K562 (cell line): ENCODE measurements around the gene FGF2. TPM values are rescaled to one million over a fixed set of nuclear protein-coding genes. Genes with fewer than 3 reads are reported as not detected.

Experiments used
- ATAC-seq: fragments of 200-7000 bp; cut with Tn5 transposase; 3 replicates; pipeline ENCODE4 v1.9.1; 2020; ENCODE audit warnings: moderate library complexity
- BruUV-seq: library from RNA; stranded (reverse); fragments of 400-500 nt; replicated peaks from 2 replicates; lab custom pipeline; 2021; lab: Mats Ljungman, UMichigan
- CTCF ChIA-PET: fragments of 300-600 bp; formaldehyde crosslinking; extraction: SDS; loops from one replicate; lab custom pipeline; 2021; ENCODE audit warnings: low intra/inter-chr PET ratio; lab: Yijun Ruan, JAX
- POLR2A ChIA-PET: fragments of 300-600, 350-650 bp; sonication (Branson Sonifier 250); formaldehyde crosslinking; extraction: SDS; loops from one replicate; lab custom pipeline; 2021; ENCODE audit warnings: antibody characterized with exemption, inconsistent platforms; lab: Yijun Ruan, JAX
- DNase-seq, 4 experiments: peaks; one replicate each; pipeline versions ENCODE4 v3.0.0 to v3.0.0-alpha.2; 2011 to 2018; ENCODE audit warnings: low spot score in 3 of 4, mixed read lengths in 3 of 4; ENCODE audit errors: extremely low read depth in 1 of 4
- FAIRE-seq: peaks from 2 replicates; lab custom pipeline; 2011; peaks lifted over from hg19 to GRCh38; lab: Jason Lieb, UNC
- H2AFZ ChIP-seq: 2 replicates; pipeline ENCODE4 v1.6.0; 2011; ENCODE audit warnings: low read depth, low read length, control low read depth, inconsistent platforms
- H3K27ac ChIP-seq: fragments of 200-600 bp; 3 replicates; pipeline ENCODE4 v1.8.0; 2011; ENCODE audit warnings: low read depth, mild to moderate bottlenecking, control low read depth, inconsistent platforms, low read length, moderate library complexity, mixed read lengths; ENCODE audit errors: extremely low read depth
- H3K27me3 ChIP-seq, 2 experiments: fragments of 300-600 bp in 1 of 2; 2 replicates in 1 of 2; 3 replicates in 1 of 2; pipeline versions ENCODE4 v1.6.0 to v1.8.0; 2011; ENCODE audit warnings: inconsistent platforms in 2 of 2, low read length in 2 of 2, mild to moderate bottlenecking in 1 of 2, mixed read lengths in 1 of 2, moderate library complexity in 1 of 2; ENCODE audit not compliant: control insufficient read depth in 2 of 2, insufficient read depth in 2 of 2
- H3K36me3 ChIP-seq: fragments of 300-600 bp; 3 replicates; pipeline ENCODE4 v1.8.0; 2011; ENCODE audit warnings: mild to moderate bottlenecking, low read length, inconsistent platforms; ENCODE audit not compliant: control insufficient read depth, insufficient read depth
- H3K4me1 ChIP-seq, 2 experiments: fragments of 200-600 bp in 1 of 2; replicated peaks in 1 of 2; 2 replicates in 1 of 2; 3 replicates in 1 of 2; pipeline versions ENCODE4 v1.5.1 to v1.8.0; 2011; ENCODE audit warnings: inconsistent platforms in 2 of 2, low read length in 2 of 2, mild to moderate bottlenecking in 1 of 2, mixed read lengths in 1 of 2, moderate library complexity in 1 of 2; ENCODE audit not compliant: control insufficient read depth in 2 of 2, insufficient read depth in 2 of 2
- H3K4me2 ChIP-seq: 2 replicates; pipeline ENCODE4 v1.6.1; 2011; ENCODE audit warnings: low read length, control low read depth, inconsistent platforms, mixed read lengths; ENCODE audit not compliant: insufficient read depth
- H3K4me3 ChIP-seq: fragments of 200-600 bp; sonication (generic), shearing (Covaris generic); 2 replicates; pipeline ENCODE4 v1.5.1; 2016; ENCODE audit warnings: control low read depth, inconsistent platforms
- H3K79me2 ChIP-seq: fragments of 200-600 bp; 3 replicates; pipeline ENCODE4 v1.8.0; 2011; ENCODE audit warnings: low read length, inconsistent platforms; ENCODE audit not compliant: control insufficient read depth, insufficient read depth
- H3K9ac ChIP-seq, 2 experiments: 2 replicates each; pipeline versions ENCODE4 v1.6.0 to v1.6.1; 2011; ENCODE audit warnings: low read depth in 2 of 2, low read length in 2 of 2, control low read depth in 1 of 2, inconsistent platforms in 1 of 2, mild to moderate bottlenecking in 1 of 2, mixed read lengths in 1 of 2; ENCODE audit not compliant: insufficient read depth in 1 of 2
- H3K9me1 ChIP-seq: one replicate; pipeline ENCODE4 v1.6.0; 2011; ENCODE audit warnings: inconsistent platforms, mild to moderate bottlenecking, low read length, moderate library complexity; ENCODE audit not compliant: control insufficient read depth, insufficient read depth
- H3K9me3 ChIP-seq: replicated peaks from 2 replicates; pipeline ENCODE4 v1.5.1; 2011; ENCODE audit warnings: low read depth, low read length, inconsistent platforms; ENCODE audit not compliant: control insufficient read depth, insufficient read depth
- H4K20me1 ChIP-seq: replicated peaks from 2 replicates; pipeline ENCODE4 v1.6.1; 2011; ENCODE audit warnings: low read length, inconsistent platforms, mixed read lengths; ENCODE audit not compliant: control insufficient read depth, insufficient read depth
- CBX5 ChIP-seq: IDR thresholded peaks from 2 replicates; pipeline ENCODE4 v1.6.1; 2014; ENCODE audit warnings: low read depth, borderline replicate concordance
- STAT5B ChIP-seq: fragments of 250-450 bp; sonication (Bioruptor Pico); IDR thresholded peaks from 2 replicates; pipeline ENCODE4 v1.8.0; 2021; ENCODE audit warnings: mild to moderate bottlenecking, inconsistent platforms
- TAL1 ChIP-seq: fragments of 450-650 bp; IDR thresholded peaks from 2 replicates; pipeline ENCODE4 v1.6.1; 2016; ENCODE audit warnings: mild to moderate bottlenecking
- THRB ChIP-seq: fragments of 450-650 bp; formaldehyde crosslinking; conservative IDR thresholded peaks from 2 replicates; pipeline ENCODE4 v1.4.0; 2022; ENCODE audit warnings: mild to moderate bottlenecking, missing genetic modification characterization
- ZC3H8 ChIP-seq: fragments of 450-650 bp; IDR thresholded peaks from 2 replicates; pipeline ENCODE4 v1.6.1; 2017
- ZKSCAN1 ChIP-seq: fragments of 150-350 bp; IDR thresholded peaks from 2 replicates; pipeline ENCODE4 v1.6.1; 2016; ENCODE audit warnings: low read depth, low read length
- WGBS: fragments of 100-300 bp; shearing (Covaris generic); methylation state at CpG from one replicate; pipeline ENCODE4 v1.1.6; 2016; ENCODE audit warnings: low coverage, mixed read lengths; ENCODE audit not compliant: insufficient coverage; ENCODE audit errors: missing lambda C conversion rate; 5-methylcytosine and 5-hydroxymethylcytosine counted together
- in situ Hi-C: fragments of 300-500 bp; cut with MboI; formaldehyde crosslinking; loops from 4 replicates; pipeline ENCODE4 v1.15.0; 2018; ENCODE audit warnings: inconsistent platforms, mixed read lengths
- intact Hi-C: fragments of 100-400 bp; cut with micrococcal nuclease; formaldehyde crosslinking; loops from 2 replicates; pipeline ENCODE4 v1.14.2; 2022
- polyA plus RNA-seq, 8 experiments: library from polyadenylated mRNA; depleted of rRNA in 4 of 8; stranded (reverse) in 5 of 8; unstranded in 3 of 8; fragments of >200 nt; fragmentation: Nextera tagmentation in 2 of 8; fragmentation: Illumina TruSeq in 1 of 8; extraction: Ambion mirVana in 2 of 8; extraction: Trizol in 1 of 8; gene quantifications; 2 replicates each; pipeline versions ENCODE4 v1.2.1 to v1.2.3, GENCODE V29; 2011 to 2014; ENCODE audit warnings: inconsistent platforms in 1 of 8, missing spikeins in 1 of 8
- total RNA-seq, 7 experiments: library from RNA; depleted of rRNA in 6 of 7; stranded (reverse); fragments of >200 nt in 6 of 7; fragmentation: Illumina TruSeq in 2 of 7; extraction: Trizol in 2 of 7; gene quantifications; 2 replicates each; pipeline versions ENCODE4 v1.2.1 to v1.2.3, GENCODE V29; 2011 to 2021; ENCODE audit warnings: low replicate concordance in 1 of 7
- TF ChIP-seq, protein P1 (sequence below): sonication (generic); formaldehyde crosslinking; IDR thresholded peaks from 2 replicates; pipeline ENCODE4 v1.9.0; 2022; ENCODE audit warnings: mild to moderate bottlenecking, missing genetic modification reagents
- TF ChIP-seq, protein P2 (sequence below), 2 experiments: fragments of 450-650 bp; formaldehyde crosslinking in 1 of 2; IDR thresholded peaks; 2 replicates each; pipeline versions ENCODE4 v1.4.0 to v1.6.1; 2014 to 2020; ENCODE audit warnings: mild to moderate bottlenecking in 2 of 2, borderline replicate concordance in 1 of 2, low read depth in 1 of 2

The FGF2 gene
- total and polyA plus RNA-seq, 9 of the 15 experiments (the other 6 are each of a cell fraction or from before 2014, with no cell fraction given): 2.5 to 19.4 (median 9.2) TPM

DNA sequence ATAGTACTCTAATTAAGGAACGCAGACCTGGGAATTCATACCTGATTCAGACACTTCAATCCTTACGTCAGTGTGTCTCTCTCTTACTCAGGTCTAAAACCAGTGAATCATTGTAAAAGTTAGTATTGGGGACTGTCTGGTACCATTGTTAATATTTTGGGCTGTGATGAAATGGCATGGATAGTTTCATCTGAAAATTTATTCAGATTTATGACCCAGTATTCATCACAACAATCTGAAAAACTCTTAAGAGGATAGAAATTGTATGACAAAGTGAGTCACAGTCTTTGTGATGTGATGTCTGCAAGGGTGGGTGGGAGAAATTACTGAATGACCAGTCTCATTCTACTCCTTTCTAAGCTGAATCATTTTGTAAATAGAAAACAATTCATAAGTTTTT, 10.3 kb downstream of the FGF2 start (continued):
- TF ChIP-seq ZKSCAN1: no peak

GRCh38 chr4:122838034-122838433, 11.4 kb downstream of the FGF2 start:
- WGBS: 13% methylated on average over 1 of the region's 1 CpG
- intact Hi-C loops (no loop called here), in situ Hi-C loops (no loop called here)
- ChIA-PET CTCF (no interaction called here), POLR2A (interaction anchor here (0.6 to 1.2 kb wide), 2 partner anchors 10 to 65 kb away, joined by 3 to 5 read pairs; no protein-coding TSS in a partner anchor)
- FAIRE-seq (no peak), ATAC-seq (peak; percentile 54; the same call in 2 of the 3 replicates), DNase-seq (no peak)
- no peaks in the 10 kb centered on the region for H3K9me1 ChIP-seq
- peaks cover 36% of the 10 kb centered on the region for H3K79me2 ChIP-seq
- no TSS peak for BruUV-seq
- H3K9me3 ChIP-seq: no peaks in the 10 kb centered on the region
- H3K4me1 ChIP-seq: peaks cover 0 to 3% of the 10 kb centered on the region in 2 experiments; a peak in 2 of 5 replicates
- H2AFZ ChIP-seq: no peak overlapping the region
- no peak overlapping the region for H3K4me3 ChIP-seq
- no peak overlapping the region for H3K27ac ChIP-seq
- TF ChIP-seq, protein P1, sequence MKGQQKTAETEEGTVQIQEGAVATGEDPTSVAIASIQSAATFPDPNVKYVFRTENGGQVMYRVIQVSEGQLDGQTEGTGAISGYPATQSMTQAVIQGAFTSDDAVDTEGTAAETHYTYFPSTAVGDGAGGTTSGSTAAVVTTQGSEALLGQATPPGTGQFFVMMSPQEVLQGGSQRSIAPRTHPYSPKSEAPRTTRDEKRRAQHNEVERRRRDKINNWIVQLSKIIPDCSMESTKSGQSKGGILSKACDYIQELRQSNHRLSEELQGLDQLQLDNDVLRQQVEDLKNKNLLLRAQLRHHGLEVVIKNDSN (CRISPR knock-in tag): no peak
- TF ChIP-seq STAT5B (CRISPR knock-in tag): no peak
- TF ChIP-seq CBX5: no peak
- TF ChIP-seq THRB (CRISPR knock-in tag): no peak
- TF ChIP-seq ZC3H8: no peak
- TF ChIP-seq TAL1: no peak
- TF ChIP-seq, protein P2, sequence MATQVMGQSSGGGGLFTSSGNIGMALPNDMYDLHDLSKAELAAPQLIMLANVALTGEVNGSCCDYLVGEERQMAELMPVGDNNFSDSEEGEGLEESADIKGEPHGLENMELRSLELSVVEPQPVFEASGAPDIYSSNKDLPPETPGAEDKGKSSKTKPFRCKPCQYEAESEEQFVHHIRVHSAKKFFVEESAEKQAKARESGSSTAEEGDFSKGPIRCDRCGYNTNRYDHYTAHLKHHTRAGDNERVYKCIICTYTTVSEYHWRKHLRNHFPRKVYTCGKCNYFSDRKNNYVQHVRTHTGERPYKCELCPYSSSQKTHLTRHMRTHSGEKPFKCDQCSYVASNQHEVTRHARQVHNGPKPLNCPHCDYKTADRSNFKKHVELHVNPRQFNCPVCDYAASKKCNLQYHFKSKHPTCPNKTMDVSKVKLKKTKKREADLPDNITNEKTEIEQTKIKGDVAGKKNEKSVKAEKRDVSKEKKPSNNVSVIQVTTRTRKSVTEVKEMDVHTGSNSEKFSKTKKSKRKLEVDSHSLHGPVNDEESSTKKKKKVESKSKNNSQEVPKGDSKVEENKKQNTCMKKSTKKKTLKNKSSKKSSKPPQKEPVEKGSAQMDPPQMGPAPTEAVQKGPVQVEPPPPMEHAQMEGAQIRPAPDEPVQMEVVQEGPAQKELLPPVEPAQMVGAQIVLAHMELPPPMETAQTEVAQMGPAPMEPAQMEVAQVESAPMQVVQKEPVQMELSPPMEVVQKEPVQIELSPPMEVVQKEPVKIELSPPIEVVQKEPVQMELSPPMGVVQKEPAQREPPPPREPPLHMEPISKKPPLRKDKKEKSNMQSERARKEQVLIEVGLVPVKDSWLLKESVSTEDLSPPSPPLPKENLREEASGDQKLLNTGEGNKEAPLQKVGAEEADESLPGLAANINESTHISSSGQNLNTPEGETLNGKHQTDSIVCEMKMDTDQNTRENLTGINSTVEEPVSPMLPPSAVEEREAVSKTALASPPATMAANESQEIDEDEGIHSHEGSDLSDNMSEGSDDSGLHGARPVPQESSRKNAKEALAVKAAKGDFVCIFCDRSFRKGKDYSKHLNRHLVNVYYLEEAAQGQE (IDR thresholded peaks at IDR 0.05; ENCODE audit: borderline replicate concordance): peak; percentile 25; the same call in 1 of the 2 replicates
- TF ChIP-seq, protein P2 (CRISPR knock-in tag; IDR thresholded peaks at IDR 0.05; ENCODE audit: low read depth): no peak
- peaks cover 28% of the 10 kb centered on the region for H3K36me3 ChIP-seq
- no peak overlapping the region for H3K9ac ChIP-seq
- H3K27me3 ChIP-seq: no peaks in the 10 kb centered on the region
- H4K20me1 ChIP-seq: no peaks in the 10 kb centered on the region
- no peak overlapping the region for H3K4me2 ChIP-seq
